Tibial nerve (tissue), 4 donors: ENCODE results near the gene FAM228B.

Source experiments
- EP300 ChIP-seq, 2 donors: sonication (generic); formaldehyde crosslinking; IDR thresholded peaks; one replicate each; pipeline ENCODE4 v1.6.1; 2017; ENCODE audit warnings: antibody characterized with exemption in 2 of 2, mild to moderate bottlenecking in 1 of 2
- TF ChIP-seq, protein P1 (sequence below), 5 experiments: fragments of 200-600 bp in 3 of 5; fragments of 450-650 bp in 2 of 5; sonication (generic) in 3 of 5; IDR thresholded peaks; one replicate each; pipeline ENCODE4 v1.5.1; 2016 to 2019; ENCODE audit warnings: antibody characterized with exemption in 5 of 5, mild to moderate bottlenecking in 3 of 5, moderate library complexity in 2 of 5

DNA sequence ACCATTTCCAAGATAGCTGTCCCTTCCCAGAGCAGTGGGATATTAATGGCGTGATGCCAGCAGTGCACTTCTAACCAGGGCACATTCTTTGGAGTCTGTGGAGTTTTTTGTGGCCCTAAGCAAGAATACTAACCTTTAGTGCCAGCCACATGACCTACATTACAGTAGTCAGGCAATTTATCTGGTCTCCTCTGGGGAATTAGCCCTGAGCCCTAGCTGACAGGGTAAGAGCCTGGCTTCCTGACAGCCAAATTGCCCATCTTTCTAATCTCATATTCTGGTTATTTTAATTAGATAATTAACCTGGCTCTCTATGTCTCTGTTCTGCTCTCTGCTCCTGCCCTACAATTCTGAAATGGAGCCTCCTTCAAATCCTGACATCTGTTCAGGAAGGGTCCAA, 5.4 kb upstream of the FAM228B start:
- no peak for TF ChIP-seq EP300 (IDR thresholded peaks at IDR 0.05)
- TF ChIP-seq, protein P1, sequence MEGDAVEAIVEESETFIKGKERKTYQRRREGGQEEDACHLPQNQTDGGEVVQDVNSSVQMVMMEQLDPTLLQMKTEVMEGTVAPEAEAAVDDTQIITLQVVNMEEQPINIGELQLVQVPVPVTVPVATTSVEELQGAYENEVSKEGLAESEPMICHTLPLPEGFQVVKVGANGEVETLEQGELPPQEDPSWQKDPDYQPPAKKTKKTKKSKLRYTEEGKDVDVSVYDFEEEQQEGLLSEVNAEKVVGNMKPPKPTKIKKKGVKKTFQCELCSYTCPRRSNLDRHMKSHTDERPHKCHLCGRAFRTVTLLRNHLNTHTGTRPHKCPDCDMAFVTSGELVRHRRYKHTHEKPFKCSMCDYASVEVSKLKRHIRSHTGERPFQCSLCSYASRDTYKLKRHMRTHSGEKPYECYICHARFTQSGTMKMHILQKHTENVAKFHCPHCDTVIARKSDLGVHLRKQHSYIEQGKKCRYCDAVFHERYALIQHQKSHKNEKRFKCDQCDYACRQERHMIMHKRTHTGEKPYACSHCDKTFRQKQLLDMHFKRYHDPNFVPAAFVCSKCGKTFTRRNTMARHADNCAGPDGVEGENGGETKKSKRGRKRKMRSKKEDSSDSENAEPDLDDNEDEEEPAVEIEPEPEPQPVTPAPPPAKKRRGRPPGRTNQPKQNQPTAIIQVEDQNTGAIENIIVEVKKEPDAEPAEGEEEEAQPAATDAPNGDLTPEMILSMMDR (IDR thresholded peaks at IDR 0.05): no peak
